DMS114 treated with DMSO at 0.1 percent for 48 hours (cell line): ENCODE data around the gene FAM9A.
"Not testable (repeated sequence)": the region's sequence is repeated elsewhere in the genome, so short reads cannot be mapped to it uniquely, and the experiment has no call there.

Experiments
- DNase-seq: peaks from one replicate; lab custom pipeline; 2025; ENCODE audit not compliant: unreplicated experiment; lab: John Stamatoyannopoulos, UW

The FAM9A gene

DNA sequence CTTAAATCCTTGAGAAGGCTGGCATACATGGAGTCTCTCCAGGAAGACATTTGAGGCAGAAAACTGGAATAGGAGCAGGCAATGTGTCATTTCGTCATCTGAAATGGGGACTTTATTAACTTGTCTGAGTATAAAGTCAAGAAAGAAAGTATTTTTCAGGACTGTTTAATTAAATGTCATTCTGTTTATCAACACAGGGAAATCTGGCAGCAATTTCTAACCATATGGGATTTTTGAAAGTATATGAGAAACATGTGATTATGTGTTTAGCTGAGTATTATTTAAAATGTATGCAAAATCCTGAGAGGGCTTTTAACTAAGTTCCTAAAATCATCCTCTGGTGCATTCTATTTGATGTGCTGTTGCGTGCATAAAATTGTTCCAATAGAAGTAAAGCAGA, 3.9 kb upstream of the FAM9A start:
- DNase-seq = no peak

DNA sequence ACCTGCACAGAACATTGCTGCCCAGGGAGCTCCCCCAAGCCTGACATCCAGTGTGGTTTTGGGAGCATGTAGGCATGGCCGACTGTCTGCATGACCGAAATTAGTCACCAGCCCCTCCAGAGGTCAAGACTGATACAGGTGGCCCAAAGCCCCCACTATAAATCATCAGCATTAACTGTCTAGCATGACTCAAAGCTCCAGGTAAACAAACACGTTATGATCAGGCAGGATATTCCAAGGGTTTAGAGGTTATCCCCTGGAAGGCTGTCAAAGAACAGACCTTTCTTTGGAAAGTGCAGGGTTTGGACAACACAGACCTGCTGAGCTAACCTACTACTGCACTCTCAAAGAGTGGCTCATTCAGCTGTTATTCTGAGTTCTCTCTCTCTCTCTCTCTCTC, 2.1 kb upstream of the FAM9A start:
- DNase-seq = no peak

DNA sequence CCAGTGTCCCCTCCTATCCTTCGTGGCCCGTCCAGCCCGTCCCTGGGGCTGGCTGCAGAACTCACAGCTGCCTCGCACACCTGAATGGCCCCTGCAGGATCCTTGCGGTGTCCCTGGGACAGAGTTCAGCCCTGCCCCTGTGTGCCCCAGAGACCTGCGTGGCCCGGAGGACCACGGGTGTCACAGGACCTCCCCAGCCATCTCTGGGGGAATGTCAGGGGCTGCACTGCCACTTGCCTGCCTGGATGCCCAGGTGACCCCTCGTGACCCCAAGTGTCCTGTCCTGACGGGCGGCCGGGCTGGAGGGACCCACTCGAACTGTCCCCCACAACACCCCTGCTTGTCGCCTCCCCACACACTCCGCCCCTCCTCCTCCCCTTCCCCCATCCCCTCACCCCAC, 832 bp downstream of the FAM9A start:
- DNase-seq = not testable (repeated sequence)

DNA sequence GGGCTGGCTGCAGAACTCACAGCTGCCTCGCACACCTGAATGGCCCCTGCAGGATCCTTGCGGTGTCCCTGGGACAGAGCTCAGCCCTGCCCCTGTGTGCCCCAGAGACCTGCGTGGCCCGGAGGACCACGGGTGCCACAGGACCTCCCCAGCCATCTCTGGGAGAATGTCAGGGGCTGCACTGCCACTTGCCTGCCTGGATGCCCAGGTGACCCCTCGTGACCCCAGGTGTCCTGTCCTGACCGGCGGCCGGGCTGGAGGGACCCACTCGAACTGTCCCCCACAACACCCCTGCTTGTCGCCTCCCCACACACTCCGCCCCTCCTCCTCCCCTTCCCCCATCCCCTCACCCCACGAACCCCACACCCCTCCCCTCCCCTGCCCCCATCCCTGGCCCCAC, 1.9 kb downstream of the FAM9A start:
- not testable (repeated sequence) for DNase-seq

DNA sequence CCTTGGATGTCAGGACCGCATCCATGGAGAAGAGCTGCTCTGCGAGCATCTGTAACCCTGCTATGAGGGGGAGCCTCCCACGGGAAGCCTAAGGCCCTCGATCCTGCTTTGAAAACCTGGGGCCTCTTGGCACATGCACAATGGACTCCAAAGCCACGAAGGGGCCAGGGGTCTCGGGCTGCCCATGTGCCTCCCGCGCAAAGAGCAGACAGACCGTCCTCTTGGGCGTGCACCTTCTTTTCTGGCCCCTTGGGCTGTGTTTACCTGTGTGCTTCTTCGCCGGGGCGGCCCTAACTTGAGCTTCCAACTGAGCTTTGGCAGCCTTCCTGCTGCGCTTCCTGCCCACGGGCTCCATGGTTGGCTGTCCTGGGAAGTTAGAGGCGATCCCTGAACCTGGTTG, 2.5 kb downstream of the FAM9A start:
- DNase-seq = not testable (repeated sequence)

DNA sequence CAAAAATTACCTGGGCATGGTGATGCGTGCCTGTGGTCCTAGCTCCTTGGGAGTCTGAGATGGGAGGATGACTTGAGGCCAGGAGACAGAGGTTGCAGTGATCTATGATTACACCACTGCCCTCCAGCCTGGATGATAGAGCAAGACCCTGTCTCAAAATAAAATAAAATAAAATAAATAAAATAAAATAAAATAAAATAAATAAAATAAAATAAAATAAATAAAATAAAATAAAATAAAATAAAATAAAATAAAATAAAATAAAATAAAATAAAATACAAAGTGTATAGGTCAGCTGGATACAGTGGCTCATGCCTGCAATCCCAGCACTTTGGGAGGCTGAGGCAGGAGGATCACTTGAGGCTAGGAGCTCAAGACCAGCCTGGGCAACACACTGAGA, 14.1 kb downstream of the FAM9A start:
- not testable (repeated sequence) for DNase-seq

DNA sequence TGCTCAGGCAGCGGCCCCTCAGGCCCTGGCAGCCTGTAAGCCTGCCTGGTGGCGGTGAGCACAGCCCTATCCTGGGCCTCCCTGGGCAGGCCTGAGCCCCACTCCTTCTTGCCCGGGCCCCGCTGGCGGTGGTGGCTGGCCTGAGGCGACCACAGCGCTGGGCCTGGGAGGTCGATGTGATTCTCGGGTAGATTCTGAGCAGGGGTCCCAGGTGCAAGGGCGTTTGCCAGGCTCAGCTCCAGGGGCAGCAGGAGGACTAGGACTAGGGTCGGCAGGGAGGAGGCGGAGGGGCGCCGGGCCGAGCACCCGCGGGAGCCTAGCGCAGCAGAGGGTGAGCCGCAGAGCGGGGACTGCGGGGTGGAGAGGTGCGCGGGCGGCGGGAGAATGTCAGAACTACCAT, 17.0 kb downstream of the FAM9A start:
- DNase-seq = no peak

DNA sequence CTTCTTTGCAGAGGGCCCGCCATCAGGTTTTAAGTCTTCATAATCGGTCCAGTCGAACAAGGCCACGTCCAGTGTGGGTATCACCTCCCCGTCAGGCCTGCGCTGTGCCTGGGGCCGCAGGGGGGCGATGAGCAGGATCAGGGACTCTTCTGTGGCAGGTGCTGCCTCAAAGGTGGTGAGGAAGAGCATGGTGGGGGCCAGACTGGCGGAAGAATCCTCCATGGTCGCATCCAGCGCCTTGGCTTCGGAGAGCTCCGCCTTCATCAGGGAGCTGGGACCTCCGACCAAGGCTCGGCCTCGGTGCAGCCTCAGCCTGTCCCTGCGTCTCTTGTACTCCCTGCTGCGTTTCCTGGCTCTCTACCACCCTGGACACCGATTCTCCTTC, 17.5 kb downstream of the FAM9A start:
- DNase-seq = no peak

DNA sequence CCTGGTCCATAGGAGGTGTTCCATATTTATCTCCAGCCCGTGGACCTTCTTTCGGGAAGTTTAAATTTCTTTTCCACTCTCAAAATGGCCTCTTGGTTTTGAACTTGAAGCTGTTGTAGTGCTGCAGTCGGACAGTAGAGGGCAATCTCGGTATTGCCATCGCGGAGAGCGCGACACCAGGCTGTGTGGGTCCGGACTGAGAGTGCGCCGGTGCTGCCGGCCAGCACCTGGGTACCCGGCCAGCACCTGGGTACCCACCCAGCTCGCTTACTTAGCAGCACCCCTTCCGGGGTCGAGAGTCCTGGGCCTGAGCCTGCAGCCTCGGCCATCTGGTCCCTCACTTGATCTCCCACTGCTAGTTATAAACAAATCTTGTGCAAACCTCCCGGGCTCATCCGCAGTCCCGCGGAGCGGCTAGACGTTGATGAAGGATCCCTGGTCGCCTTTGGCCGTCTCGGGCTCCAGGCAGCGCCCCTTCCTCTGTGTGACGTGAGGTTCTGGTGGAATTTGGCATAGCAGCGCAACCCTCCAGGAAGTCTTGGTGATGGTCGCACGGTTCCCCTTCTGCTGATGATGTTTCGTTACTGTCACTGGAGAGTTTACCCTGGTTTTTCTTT, 18.0 kb downstream of the FAM9A start:
- DNase-seq = no peak

DNA sequence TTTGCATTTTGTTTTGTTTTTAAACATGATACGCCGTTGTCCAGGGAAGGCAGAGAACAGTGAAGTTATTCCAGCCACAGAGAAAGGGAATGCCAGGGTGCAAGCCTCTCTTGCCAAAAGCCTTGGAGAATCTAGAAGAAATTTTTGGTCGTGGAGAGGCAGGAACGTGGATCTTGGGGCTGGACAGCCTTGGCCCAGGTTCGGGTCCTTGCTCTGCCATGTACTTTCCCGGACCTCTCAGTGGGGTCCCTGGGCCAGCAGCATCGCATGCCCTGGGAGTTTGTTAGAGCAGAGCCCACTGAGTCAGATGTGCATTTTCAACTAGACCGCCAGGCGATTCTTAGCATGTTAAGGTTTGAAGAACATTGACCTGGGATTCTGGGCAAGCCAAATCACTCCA, 18.6 kb downstream of the FAM9A start:
- DNase-seq = no peak

DNA sequence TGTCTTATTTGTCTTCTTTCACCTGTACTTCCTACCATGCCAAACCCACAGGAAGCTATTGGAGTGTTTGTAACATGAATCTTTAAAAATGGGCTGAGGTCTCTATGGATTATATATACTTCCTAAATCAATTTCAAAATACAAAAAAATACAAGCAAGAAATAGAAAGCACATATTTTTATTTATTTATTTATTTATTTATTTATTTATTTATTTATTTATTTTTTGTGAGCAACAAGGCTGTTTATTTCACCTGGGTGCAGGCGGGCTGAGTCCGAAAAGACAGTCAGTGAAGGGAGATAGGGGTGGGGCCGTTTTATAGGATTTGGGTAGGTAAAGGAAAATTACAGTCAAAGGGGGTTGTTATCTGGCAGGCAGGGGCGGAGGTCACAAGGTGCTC, 19.3 kb downstream of the FAM9A start:
- DNase-seq = not testable (repeated sequence)

DNA sequence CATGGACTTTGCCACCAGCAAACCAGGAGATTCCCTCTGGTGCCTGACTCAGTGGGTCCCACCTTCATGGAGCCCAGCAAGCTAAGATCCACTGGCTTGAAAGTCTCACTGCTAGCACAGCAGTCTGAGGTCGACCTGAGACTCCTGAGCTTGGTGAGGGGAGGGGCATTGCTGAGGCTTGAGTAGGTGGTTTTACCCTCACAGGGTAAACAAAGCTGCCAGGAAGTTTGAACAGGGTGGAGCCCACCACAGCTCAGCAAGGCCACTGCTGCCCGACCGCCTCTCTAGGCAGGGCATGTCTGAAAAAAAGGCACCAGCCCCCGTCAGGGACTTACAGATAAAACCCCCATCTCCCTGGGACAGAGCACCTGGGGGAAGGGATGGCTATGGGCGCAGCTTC, 28.1 kb downstream of the FAM9A start:
- DNase-seq = no peak

DNA sequence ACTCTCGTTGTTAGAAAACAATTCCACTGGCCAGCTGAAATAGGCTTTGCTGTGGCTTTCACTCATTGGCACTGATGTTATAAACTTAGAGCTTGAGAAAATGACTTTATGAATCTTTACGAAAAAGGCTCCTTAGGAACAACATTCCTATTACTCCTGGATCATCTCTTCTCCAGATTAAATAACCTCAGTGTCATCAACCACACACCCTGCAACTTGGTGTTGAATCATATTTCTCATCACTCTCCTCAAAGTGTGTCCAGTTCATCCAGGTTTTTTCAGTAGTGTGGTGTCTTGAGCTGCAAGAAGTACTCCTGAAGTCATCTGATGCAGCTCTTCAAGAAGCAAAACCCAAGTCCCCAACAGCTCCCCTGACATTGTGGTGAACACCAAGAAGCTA, 41.2 kb downstream of the FAM9A start:
- no peak for DNase-seq

DNA sequence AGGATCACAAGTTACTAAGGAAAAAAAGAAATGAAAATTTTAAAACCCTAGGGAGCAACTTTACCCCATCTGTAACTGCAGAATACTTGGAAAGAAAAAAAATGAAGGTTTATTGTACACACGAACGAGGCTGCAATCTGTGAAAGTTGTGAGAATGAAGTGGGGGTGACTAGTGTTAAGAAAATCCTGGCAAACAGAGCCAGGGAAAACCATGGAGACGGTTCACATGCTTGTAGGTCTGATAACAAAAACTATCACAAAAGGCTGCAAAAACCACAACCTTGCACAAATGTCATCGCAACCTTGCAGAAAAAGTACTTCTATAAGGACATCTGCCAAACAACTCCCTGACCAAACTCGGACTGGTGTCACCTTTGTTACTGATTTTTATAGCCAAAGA, 42.5 kb downstream of the FAM9A start:
- not testable (repeated sequence) for DNase-seq

DNA sequence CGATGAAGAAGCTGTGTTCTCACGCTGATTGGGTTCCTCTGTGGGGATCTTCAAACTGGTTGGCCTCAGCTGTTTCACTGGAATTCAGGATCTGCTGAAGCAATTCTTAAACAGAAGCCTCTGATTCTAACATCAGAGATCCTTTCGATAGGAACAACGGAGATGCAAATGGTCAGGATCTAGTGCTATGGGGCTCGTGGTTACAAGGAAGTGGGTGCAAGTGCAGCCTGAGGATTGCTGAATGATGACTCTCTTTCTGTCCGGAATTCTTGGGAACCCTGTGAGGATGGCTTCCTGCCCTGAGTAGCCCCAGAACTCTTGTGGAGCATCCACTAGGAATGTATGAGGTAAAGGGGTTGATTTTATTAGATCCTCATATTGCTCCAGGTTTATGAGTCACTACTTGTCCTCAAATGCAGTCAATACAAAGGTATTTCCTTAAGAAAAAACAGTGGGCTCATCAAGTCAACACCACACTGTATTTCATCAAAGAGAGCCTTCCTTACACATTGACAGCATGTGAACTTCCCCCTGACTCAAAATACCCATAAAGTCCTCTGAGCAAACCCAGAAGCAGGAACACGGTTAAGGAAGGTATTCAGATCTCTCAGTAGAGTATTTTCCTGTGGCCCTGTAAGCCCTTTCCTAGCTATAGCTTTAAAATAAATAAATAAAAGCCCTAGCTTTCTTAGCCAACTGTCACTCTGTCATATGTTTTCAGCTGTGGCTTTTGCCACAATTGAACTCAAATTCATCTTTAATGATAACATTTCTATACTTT, 43.4 kb downstream of the FAM9A start:
- DNase-seq = not testable (repeated sequence)

DNA sequence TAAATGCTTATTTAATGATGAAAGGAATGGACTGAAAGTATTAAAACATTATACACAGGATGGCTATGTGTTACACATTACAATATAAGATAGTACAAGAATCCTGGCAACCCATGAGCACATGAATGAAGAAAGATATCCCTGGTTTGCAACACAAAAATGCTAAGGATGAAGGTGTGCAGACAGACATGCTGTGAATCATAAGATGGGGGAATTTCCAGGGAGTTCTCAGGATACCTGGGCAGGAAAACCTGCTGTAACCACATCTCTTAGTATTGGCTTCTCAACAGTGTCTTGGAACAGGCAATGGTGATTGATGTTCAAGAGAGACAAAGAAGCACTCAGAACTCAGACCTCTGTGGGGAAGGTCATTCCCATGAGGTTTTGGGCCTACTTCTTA, 45.4 kb downstream of the FAM9A start:
- DNase-seq = no peak

DNA sequence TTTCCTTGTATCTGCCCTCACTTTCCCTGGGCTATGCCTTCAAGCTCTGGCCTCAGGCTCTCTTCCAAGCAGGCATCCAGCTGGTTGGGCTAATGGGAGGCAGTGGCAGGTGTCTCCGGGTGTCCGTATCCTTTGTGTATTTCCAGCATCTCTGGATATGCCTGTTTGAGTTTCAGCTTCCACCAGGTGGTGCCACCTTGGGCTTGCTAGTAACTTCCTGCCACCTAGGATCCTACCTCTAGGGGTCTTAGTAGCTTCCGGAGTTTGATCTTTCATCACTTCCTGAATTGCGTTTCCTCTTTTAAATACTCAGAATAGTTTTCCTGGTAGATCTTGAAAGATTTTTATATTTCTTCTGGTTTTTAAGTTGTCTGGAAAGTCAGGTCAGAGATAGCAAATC, 46.1 kb downstream of the FAM9A start:
- DNase-seq = no peak

DNA sequence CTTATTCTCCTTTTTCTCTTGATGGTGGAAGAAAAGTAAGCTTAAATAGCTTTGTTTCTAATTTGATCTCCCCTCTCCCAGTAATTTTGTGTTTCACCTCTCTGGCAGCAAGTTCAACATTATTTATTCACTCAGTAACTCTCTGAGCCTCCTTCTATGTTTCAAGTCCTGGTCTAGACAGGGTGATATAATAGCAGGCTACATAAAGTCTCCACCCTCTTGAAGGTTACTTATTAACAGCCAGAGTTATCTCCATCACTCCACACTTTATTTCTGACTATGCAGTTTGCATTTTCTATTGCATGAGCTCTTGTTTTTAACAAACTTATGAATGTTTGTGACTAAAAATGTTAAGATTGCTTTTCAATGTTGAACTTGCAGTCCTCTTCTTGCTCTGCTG, 51.5 kb downstream of the FAM9A start:
- DNase-seq = no peak

DNA sequence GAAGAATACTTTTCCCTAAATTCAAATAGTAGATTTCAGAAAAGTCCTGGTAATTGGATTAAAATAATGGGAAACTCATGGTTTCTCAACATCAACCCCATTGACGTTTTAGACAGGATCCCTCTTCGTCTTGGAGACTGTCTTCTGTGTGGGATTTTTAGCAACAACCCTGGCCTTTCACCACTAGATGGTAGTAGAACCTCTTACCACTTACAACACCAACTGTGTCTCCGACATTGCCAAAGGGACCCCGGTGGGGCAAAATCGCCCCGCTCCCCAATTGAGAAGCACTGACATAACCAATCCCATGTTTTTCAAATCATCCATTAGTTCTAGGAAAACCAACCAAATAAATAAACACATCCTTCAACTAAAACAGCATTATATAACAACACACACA, 52.3 kb downstream of the FAM9A start:
- DNase-seq = peak; percentile 54

DNA sequence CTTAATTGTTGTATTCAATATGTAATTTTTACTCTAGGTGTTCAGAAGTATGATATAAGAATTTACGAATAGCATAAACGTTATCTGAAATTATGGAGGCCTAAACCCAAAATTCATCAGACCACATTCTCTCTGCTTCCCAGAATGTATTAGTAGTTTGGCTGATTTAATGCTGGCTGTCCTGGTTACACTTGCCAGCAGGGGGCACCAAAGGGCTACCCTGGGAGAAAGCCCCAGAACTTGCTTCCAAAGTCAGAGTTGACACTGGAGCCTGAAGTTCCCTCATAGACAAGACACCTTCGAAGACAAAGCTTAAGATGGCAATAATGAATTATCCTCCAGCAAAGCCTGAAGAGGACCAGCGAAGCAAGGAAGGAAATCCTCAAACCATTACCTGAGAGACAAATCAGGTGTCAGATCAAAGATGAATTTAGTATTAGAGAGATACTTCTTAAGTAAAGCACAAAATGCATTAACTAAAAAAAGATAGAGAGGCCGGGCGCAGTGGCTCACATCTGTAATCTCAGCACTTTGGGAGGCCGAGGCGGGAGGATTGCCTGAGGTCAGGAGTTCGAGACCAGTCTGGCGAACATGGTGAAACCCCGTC, 58.0 kb downstream of the FAM9A start:
- peak; percentile 3 for DNase-seq

DNA sequence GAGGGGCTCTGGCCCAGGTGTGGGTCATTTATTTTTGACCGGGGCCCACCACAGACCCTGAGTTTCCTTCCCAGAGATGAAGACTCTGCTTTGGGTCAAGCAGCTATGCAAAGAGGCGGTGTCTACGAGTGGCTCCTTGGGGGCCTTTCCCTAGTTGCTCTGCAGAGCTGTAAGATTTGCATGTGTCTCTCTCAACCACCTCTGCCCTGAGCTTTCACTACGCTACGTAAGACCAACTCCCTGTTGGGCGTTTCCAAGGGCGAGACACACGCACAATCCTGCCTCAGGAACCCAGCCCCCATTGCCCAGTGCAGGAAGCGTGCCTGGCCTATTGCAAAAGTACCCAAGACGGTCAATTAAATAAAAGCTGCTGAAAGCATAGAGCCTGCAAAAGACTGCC, 59.2 kb downstream of the FAM9A start:
- DNase-seq = no peak
